ENCODE results near the gene SIRT3. TPM values are rescaled to one million over a fixed set of nuclear protein-coding genes. Genes with fewer than 3 reads are reported as not detected.
"Not testable (repeated sequence)": the region's sequence is repeated elsewhere in the genome, so short reads cannot be mapped to it uniquely, and the experiment has no call there.

Gene SIRT3
- total RNA-seq, 1 experiment from 2014 or later = 13.9 TPM

DNA sequence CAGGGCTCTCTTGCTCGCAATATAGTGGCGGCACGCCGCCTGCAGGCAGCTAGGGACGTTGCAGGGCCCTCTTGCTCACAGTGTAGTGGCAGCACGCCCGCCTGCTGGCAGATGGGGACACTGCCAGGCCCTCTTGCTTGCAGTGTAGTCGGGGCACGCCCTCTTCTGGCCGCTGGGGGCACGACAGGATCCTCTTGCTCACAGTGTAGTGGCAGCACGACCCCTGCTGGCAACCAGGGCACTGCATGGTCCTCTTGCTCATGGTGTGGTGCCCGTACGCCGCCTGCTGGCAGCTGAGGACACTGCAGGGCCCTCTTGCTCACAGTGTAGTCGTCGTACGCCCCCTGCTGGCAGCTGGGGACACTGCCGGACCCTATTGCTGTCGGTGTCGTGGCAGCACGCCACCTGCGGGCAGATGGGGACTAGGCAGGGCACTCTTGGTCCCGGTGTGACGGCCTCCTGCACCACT is 46.3 kb downstream of the SIRT3 start:
- not testable (repeated sequence) for H3K79me1 ChIP-seq (ENCODE audit: insufficient read depth, low read depth, low read length, poor library complexity, severe bottlenecking); H3K27me3 ChIP-seq (ENCODE audit: insufficient read depth, low read length); H3K36me3 Mint-ChIP-seq (ENCODE audit: insufficient read depth in 1 of 3, low read depth in 3 of 3); H4K5ac ChIP-seq (ENCODE audit: insufficient read length, low read depth, low read length); H3K4me1 Mint-ChIP-seq; H3K4me3 Mint-ChIP-seq; H2BK120ac ChIP-seq (ENCODE audit: low read depth, low read length, poor library complexity, severe bottlenecking); H3K9me3 ChIP-seq (ENCODE audit: control insufficient read depth, low read depth, low read length); H3K23me2 ChIP-seq (ENCODE audit: insufficient read length, low read depth, low read length, poor library complexity, severe bottlenecking); H3T11ph ChIP-seq (ENCODE audit: low read length); H3K56ac ChIP-seq (ENCODE audit: insufficient read length, low read depth, low read length); H3K27ac Mint-ChIP-seq; H2AK5ac ChIP-seq (ENCODE audit: insufficient read length, low read length); H3K23ac ChIP-seq (ENCODE audit: insufficient read length, low read depth, low read length); H2BK12ac ChIP-seq (ENCODE audit: insufficient read length, low read depth, low read length); DNase-seq; H3K27me3 Mint-ChIP-seq (ENCODE audit: low read depth); H3K4ac ChIP-seq (ENCODE audit: low read depth, low read length); H3K18ac ChIP-seq (ENCODE audit: insufficient read length, low read depth, low read length); H4K20me1 ChIP-seq (ENCODE audit: control insufficient read depth, insufficient read depth, insufficient read length); H2BK20ac ChIP-seq (ENCODE audit: low read depth, low read length, poor library complexity, severe bottlenecking); H3K27ac ChIP-seq (ENCODE audit: insufficient read length, low read depth, low read length); H3K4me2 ChIP-seq (ENCODE audit: insufficient read depth, insufficient read length, low read length); H3K9ac ChIP-seq (ENCODE audit: extremely low read depth, insufficient read length, low read length); H3K79me2 ChIP-seq (ENCODE audit: insufficient read depth, low read length); H4K91ac ChIP-seq (ENCODE audit: insufficient read length, low read depth, low read length); H2AFZ ChIP-seq (ENCODE audit: low read length); H4K8ac ChIP-seq (replicated peaks; ENCODE audit: insufficient read length, low read depth, low read length); H3K14ac ChIP-seq (ENCODE audit: insufficient read depth, low read length); H2BK5ac ChIP-seq (ENCODE audit: insufficient read length, low read length); H2BK15ac ChIP-seq (ENCODE audit: low read depth, low read length); H3K4me1 ChIP-seq (ENCODE audit: insufficient read depth, low read length)
- H3K9me3 Mint-ChIP-seq = peaks cover 11 to 21% of the 10 kb centered on the region in 2 experiments
- TF ChIP-seq CTCF (conservative IDR thresholded peaks at IDR 0.05) = peak; percentile 48; the same call in 2 of the 3 replicates
- WGBS (ENCODE audit: extremely low coverage, insufficient read length, low lambda C conversion rate) = no CpG with 5 or more reads among the region's 25 CpGs

Measured in H9 (cell line).